Posterior cingulate gyrus (tissue), 11 donors: ENCODE measurements around the gene CIART.
"Not testable (repeated sequence)": the region's sequence is repeated elsewhere in the genome, so short reads cannot be mapped to it uniquely, and the experiment has no call there.

ENCODE experiments used
- DNase-seq, 10 donors: peaks; one replicate each; pipeline versions ENCODE4 v3.0.0 to v3.0.0-alpha.2; 2020 to 2021; ENCODE audit warnings: mixed read lengths in 3 of 10
- intact Hi-C: fragments of 100-400 bp; cut with DNase I; formaldehyde crosslinking; loops from one replicate; pipeline ENCODE4 v1.15.1; 2023

CIART gene

GRCh38 chr1:150281758-150282557 lies at the start of gene CIART:
TSS of gene CIART (plus strand) at chr1:150282554. CDS start at chr1:150283268, 714 bp downstream.
- peak; percentile 84 to 99 (median 94) for DNase-seq
- intact Hi-C loops = loop anchor here (1.0 to 10.0 kb wide), 2 partner anchors 25 to 47 kb away; partner anchors contain the start of genes ANP32E and CA14

GRCh38 chr1:150232921-150233320 lies 49.4 kb upstream of the CIART start:
- intact Hi-C loops = loop anchor here (10.0 kb wide), 1 partner anchor 52 kb away; the partner anchor contains the start of gene CIART
- peak in 1 of 10 donors; percentile 53 for DNase-seq

GRCh38 chr1:150233359-150234308 lies 48.7 kb upstream of the CIART start:
- intact Hi-C loops = loop anchor here (2.0 to 10.0 kb wide), 2 partner anchors 19 to 51 kb away; partner anchors contain the start of gene CIART
- no peak for DNase-seq

- intact Hi-C loops = loop anchor here (2.0 to 10.0 kb wide), 2 partner anchors 19 to 51 kb away; partner anchors contain the start of gene CIART
- no peak for DNase-seq
Observed at GRCh38 chr1:150234309-150234565, 48.1 kb upstream of the CIART start.

DNA sequence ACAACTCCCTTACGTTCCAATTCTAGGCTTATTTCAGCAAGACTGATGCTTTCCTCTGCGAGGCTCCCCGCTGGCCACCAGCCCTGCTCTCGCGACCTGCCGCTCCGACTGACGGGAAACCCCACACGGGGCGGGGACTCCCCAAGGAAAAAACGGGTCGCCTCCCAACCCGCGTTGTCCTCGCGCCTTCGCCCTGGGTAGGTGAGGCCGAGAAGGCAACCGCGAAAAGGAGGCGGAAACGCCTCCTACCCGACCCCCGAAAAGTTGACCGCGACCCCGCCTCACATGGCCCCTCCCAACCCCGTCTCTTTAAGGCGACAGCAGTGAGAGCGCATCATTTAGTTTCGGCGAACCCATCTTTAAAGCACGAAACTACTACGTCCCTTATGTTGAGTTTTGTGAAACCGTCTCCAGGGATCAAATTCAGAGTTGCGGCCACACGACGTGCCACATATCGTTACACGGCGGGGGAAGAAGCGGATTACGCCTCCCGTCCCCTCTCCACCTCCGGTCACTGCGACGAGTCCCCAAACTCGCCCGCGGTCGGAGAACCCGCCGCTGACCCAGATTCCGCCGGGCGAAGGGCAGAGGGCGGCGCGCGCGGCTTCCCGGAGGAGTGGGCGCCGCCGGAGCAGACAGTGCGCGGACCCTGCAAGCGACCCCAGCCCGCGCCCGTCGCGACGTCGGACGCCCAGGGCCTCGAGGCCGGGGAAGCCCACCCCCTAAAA lies 47.6 kb upstream of the CIART start:
- peak; percentile 49 to 94 (median 69) for DNase-seq
- intact Hi-C loops = loop anchor here (2.0 to 10.0 kb wide), 2 partner anchors 20 to 50 kb away; partner anchors contain the start of gene CIART

- intact Hi-C loops = loop anchor here (2.0 to 10.0 kb wide), 2 partner anchors 21 to 49 kb away; partner anchors contain the start of gene CIART
- DNase-seq = peak in 1 of 10 donors; percentile 29
Observed at GRCh38 chr1:150235294-150235851, 47.0 kb upstream of the CIART start.

DNA sequence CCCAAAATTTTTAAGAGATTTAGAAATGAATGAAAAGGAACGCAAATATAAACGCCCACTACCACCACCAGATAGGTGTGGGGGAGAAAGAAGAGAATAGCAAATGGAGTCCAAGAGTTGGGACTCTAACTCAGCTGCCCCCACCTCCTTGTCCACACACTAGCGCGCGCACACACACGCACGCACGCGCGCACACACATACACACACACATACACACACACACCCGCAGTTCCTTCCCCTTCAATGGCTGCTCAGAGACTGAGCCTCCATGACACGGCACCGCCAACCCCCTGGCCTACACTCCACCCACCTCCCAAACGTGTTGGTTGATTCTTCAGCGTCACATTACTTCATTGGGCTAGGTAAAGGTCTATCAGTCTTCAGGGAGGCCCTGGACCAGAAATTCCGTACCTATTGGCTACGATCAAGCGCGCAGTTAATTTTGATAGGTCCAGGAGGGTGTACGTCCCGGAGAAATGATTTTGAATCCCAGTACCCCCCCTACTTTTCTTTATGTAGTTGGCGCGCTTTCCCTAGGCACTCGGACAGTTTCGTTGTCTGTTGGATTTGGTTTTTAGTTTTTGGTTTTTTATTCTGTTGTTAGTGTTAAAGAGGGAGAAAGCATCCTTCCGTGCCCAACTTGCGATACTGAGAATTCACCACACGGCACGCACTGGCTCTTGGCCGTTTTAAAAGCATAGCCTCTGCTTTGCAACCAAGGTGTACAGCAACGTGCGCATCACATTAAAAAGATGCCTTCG lies 46.3 kb upstream of the CIART start, which contains the start of gene ANP32E:
ANP32E (minus strand) TSS at position 261 of the 762 bp plus-strand sequence. CDS start 326 bp downstream, outside the sequence.
- peak; percentile 79 to 98 (median 88) for DNase-seq
- intact Hi-C loops = loop anchor here (2.0 to 10.0 kb wide), 2 partner anchors 21 to 49 kb away; partner anchors contain the start of gene CIART

DNA sequence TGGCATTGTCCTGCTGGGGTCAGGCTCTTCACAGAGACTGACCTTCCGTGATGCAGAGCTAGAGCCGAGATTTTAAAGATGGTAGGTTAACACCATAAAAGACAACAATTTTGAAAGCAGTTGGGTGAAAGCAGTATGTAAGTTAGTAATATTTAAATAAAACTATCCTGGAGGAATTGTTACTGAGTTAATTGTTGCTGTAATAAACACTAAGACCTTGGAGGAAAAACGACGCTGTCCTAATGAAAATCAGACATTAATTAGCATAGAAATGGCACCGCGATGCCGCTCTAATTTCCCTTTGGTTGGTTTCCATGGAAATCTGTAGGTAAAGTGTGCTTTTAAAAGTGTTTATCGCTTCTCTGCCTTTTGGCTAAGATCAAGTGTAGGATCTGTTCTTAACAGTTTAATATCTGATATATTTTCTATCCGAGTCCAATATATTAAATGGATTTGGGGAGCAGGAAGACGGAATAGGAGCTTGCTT lies 45.7 kb upstream of the CIART start:
- no peak for DNase-seq
- intact Hi-C loops = loop anchor here (10.0 kb wide), 1 partner anchor 48 kb away; the partner anchor contains the start of gene CIART

- not testable (repeated sequence) for DNase-seq
- intact Hi-C loops = loop anchor here (10.0 kb wide), 1 partner anchor 48 kb away; the partner anchor contains the start of gene CIART
Observed at GRCh38 chr1:150237176-150237575, 45.2 kb upstream of the CIART start.

- DNase-seq = no peak
Observed at GRCh38 chr1:150237746-150238145, 44.6 kb upstream of the CIART start.

DNA sequence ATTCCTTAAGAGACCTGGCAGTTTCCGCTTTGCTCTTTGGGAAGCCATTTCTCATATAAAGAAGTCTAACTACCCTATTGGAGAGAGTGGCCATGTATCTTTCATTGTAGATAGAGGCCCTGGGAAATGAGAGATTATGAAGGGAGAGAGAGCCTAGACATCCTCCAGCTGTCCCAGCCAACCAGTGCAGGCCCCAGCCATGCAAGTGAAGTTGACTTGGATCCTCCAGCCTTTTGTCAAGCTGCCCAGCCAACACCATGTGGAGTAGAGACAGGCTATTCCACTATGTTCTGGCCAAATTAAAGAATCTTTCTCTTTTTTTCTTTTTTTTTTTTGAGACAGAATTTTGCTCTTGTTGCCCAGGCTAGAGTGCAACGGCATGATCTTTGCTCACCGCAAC lies 39.4 kb upstream of the CIART start:
- no peak for DNase-seq
- intact Hi-C loops = no loop called here

More at GRCh38 chr1:150237746-150238145, 44.6 kb upstream of the CIART start:
- intact Hi-C loops = loop anchor here (10.0 kb wide), 1 partner anchor 47 kb away; the partner anchor contains the start of gene CIART

- intact Hi-C loops = no loop called here
- DNase-seq = no peak
Observed at GRCh38 chr1:150249936-150250335, 32.4 kb upstream of the CIART start.

DNA sequence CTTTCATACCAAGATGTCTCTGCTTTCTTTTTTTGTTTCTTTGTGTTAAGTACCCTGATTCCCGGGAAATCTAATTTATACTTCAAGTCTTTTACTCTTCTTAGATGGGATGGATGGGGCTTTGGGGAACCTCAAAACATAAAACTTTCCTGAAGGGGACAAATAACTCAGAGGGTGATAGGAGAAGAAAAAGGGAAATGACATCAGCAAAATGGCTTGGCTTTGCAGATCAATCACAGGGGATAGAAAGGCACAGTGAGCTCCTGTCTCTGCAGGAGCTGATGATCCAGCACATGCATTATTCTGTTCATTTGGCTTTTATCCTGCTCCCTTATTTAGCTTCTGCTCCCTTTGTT lies 26.2 kb upstream of the CIART start:
- no peak for DNase-seq
- intact Hi-C loops = no loop called here

DNA sequence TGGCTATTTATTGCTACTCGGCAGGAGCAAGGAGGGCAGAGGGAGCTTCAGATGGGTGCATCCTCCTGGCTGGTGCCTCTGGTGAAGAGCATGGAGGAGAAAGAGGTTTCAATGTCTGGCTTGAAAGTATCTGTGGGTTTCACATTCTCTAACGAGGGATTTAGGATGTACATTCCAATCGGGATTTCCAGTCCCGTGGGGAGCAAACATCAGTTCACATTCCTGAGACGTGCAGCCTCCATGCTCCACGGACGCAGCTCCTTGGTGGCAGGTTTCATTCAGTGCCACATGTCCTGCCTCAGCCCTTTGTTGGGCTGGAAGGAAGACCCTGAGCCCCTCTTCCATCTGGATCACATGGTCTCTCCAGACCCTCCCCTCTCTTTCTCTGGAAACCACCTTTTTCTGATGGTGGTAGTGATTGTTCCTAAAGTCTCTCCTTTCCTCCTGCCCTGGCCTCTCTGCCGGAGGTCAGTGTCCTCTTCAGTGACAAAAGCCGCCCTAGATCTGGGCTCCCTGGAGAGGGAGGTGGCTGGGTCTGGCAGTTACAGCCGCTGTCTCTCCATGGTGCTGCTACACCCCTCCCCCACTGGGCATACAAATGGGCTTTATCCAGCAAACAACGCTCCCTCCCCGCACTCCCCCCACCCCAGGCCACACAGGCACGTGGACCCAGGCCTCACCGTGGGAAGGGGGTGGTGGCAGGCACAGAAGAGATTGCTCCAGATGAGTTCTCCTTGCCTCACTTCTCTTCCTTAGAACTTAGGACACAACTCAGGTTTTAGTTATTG lies 25.6 kb upstream of the CIART start:
- peak in 9 of 10 donors; percentile 55 to 96 (median 79) for DNase-seq
- intact Hi-C loops = loop anchor here (1.0 kb wide), 1 partner anchor 25 kb away; no protein-coding TSS in a partner anchor

- intact Hi-C loops = loop anchor here (1.0 kb wide), 1 partner anchor 23 kb away; no protein-coding TSS in a partner anchor
- peak in 9 of 10 donors; percentile 37 to 94 (median 58) for DNase-seq
Observed at GRCh38 chr1:150257624-150258585, 24.4 kb upstream of the CIART start, which contains the start of gene CA14. TSS of gene CA14 (plus strand) at chr1:150257774. CDS start at chr1:150258129, 355 bp downstream.

DNA sequence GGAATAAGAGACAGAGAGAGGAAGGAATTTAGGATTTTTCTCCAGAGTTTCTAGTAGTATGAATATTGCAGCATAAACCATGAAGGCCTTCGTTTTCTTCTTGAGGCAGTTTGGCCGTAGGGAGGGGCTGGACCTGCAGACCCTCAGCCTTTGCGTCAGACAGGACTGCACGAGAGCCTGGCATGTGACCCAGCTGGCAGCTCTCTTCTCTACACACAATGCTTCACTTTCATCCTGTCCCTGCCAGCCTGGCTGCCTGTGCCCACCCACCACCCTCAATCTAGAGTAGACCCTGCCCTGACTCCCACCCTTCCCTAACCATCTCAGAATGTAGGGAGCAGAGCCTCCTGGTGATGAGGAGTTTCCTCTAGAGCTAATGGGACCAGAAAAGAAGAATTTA lies 23.1 kb upstream of the CIART start:
- intact Hi-C loops = no loop called here
- DNase-seq = peak in 2 of 10 donors; percentile 47 to 49
